Astrocyte of the cerebellum (primary cell): ENCODE results near the gene NRIP3.
"Not testable (repeated sequence)": the region's sequence is repeated elsewhere in the genome, so short reads cannot be mapped to it uniquely, and the experiment has no call there.

Experiments
- DNase-seq: peaks from one replicate; pipeline ENCODE4 v3.0.0-alpha.2; 2011; ENCODE audit warnings: low read depth
- H3K4me3 ChIP-seq: 2 replicates; pipeline ENCODE4 v1.5.1; 2011; ENCODE audit warnings: mild to moderate bottlenecking, low read depth, low read length, moderate library complexity
- CTCF ChIP-seq: IDR thresholded peaks from 2 replicates; pipeline ENCODE4 v1.5.1; 2012; ENCODE audit warnings: low read length, low read depth, moderate library complexity, mild to moderate bottlenecking; ENCODE audit errors: missing control alignments
- in situ Hi-C: cut with HindIII; loops from 2 replicates; pipeline ENCODE4 v1.10.0; 2017; ENCODE audit warnings: low sequenced_read_pairs

Gene NRIP3

DNA sequence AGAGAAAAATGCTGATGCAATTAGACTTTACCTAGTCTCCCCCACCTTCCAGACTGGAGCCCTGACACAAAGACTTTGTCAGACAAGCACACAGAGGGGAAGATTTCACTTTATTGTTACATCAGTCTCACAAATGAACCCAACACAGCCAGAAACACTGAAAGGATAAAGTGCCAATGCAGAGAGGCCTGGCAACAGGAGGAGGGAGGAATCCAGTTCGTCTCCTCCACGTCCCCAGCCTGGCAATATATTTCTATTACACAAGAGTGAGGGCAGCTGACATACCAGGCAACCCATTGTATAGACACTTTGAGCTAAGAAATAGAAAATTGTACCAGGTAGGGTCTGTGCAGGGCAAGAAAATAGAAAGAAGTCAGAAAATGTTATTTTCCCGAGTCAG, 23.3 kb downstream of the NRIP3 start:
- DNase-seq: no peak
- no peak for TF ChIP-seq CTCF
- in situ Hi-C loops: no loop called here
- no peak overlapping the region for H3K4me3 ChIP-seq

DNA sequence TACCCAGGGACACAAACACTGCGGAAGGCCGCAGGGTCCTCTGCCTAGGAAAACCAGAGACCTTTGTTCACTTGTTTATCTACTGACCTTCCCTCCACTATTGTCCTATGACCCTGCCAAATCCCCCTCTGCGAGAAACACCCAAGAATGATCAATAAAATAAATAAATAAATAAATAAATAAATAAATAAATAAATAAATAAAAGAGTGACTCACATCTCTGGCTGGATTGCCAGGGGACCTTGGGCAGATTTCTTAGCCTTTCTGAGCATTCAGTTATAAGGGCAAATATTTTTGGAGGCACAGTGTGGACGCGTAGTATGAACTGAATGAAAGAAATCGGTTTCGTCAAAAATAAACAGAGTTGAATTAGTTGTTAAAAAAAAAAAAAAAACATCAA, 24.4 kb downstream of the NRIP3 start:
- DNase-seq, H3K4me3 ChIP-seq, in situ Hi-C loops: not testable (repeated sequence)

DNA sequence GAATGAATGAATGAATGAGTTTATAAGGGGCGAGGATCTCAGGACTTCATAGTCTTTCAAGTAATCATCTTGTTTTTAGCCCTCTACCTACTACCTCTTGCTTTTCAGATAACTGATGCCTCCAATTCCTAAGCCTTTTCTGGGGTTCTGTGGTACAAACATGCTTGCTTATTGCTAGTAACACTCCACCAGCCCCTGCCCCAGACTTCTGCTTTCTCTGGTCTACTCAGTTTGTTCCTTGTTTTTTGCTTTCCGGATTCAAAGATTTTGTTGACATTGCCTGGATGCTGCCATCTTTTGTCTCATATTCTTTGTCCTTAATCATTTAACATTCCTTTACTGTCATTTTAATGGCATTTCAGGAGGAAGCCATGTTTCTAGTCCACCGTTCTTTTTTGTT, 30.7 kb downstream of the NRIP3 start:
- no peak overlapping the region for H3K4me3 ChIP-seq
- DNase-seq: no peak
- no peak for TF ChIP-seq CTCF
- in situ Hi-C loops: no loop called here

GRCh38 chr11:8971924-8972316, 31.9 kb downstream of the NRIP3 start:
- H3K4me3 ChIP-seq: no peak overlapping the region
- no peak for TF ChIP-seq CTCF
- in situ Hi-C loops: no loop called here
- no peak for DNase-seq

- no peak overlapping the region for H3K4me3 ChIP-seq
- no peak for TF ChIP-seq CTCF
- in situ Hi-C loops: no loop called here
- DNase-seq: no peak
These were observed 32.4 kb downstream of the NRIP3 start for GRCh38 chr11:8971196-8971923.

DNA sequence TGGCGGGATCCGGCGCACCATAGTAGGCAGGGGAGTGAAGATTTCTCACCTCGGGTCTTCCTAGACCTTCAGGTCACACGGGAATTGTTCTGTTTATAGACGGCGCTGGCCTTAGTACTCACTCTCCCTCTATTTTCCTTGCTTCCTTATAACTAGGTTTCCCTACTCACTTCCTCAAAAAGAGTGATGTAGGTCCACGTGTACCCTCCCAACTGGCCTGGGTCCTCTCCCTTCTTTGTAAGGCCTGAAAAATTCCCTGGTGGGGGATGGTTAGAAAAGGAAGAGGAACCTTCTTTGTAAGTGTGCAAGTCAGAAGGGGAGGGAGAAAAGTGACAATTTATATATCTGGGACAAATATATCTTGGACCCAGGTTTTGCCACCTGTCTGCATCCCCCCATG, 36.6 kb downstream of the NRIP3 start:
- H3K4me3 ChIP-seq: no peak overlapping the region
- DNase-seq: no peak
- TF ChIP-seq CTCF: no peak
- in situ Hi-C loops: no loop called here

DNA sequence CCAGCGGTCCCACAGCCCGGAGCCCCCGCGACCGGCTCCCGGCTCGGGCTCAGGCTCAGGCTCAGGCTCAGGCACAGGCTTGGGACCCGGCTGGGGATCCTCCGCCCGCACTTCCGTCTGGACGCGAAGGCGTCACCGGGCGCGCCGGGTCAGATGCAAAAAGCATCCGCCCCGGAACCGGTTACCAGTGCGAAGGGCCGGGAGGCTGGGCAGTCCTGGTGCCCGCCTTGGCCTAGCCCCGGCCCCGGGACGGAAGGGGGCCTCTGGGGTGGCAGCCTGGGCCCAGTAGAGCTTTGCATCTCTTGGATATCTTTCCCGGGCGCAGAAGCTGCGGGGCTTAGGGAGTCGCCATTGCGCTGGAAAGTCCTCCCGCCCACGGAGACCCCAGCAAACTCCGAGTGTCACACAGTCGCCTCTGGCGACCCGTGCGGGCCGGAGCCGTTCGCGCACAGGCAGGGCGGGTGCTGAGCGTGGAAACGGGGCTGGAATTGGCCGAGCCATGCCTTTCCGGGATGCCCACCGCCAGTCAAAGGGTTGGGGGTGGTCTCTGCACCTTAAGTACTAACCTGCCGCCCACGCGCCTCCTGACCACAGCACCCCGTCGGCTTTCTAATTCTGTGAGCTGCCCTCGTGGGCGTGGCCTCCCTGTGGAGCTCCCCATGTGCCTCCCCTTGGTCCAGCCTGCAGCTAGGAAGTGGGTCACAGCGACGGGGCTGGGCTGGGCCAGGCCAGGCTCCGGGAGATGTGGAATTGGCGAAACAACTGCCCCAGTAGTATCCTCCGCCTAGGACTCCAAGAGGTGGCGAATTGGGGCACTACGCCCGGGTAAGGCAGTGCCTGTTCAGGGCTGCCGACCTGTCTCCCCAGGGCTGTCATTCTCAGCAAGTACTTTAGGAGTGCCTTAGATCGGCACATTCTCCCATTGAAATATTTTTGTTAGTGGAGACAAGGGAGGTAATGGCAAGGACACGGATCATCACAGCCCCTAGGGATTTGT, 39.2 kb downstream of the NRIP3 start, which contains the start of gene TMEM9B:
Gene TMEM9B, minus strand, starts transcription at position 119 of the 997 bp plus-strand sequence. CDS start 129 bp downstream, outside the sequence.
- H3K4me3 ChIP-seq: peak within 1 kb of the TSS; percentile 81
- TF ChIP-seq CTCF: no peak
- DNase-seq: peak; percentile 29
- in situ Hi-C loops: no loop called here
